Measurements from ENCODE around the gene LRRC42.
A peak's percentile ranks its signal among the peaks of the same experiment; 100 is the strongest.
"Not testable (repeated sequence)": the region's sequence is repeated elsewhere in the genome, so short reads cannot be mapped to it uniquely, and the experiment has no call there.

LRRC42 gene

DNA sequence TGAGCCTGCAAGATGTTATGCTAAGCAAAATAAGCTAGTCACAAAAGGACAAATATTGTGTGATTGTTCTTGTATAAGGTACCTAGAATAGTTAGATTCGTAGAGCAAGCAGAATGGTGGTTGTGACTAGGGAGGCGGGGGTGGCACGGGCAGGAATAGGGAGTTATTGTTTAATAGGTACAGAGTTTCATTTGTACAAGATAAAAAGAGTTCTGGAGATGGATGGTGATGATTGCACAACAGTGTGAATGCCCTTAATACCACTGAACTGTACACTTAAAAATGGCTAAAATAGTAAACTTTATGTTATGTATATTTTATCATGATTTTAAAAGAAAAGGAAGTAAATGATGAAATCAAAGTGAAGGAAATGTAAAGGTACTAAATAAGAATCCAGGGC lies 20.6 kb downstream of the LRRC42 start:
- H3K9ac ChIP-seq (ENCODE audit: low read depth in 1 of 2, low read length in 2 of 2): no peak overlapping the region
- no peaks in the 10 kb centered on the region for H3K27me3 ChIP-seq (ENCODE audit: control insufficient read depth in 2 of 2, insufficient read depth in 2 of 2, low read length in 2 of 2)
- H3K36me3 ChIP-seq (ENCODE audit: control insufficient read depth in 2 of 2, insufficient read depth in 2 of 2, low read length in 2 of 2): peaks cover 17 to 41% of the 10 kb centered on the region in 2 donors
- no peak overlapping the region for H3K27ac ChIP-seq (ENCODE audit: low read depth in 2 of 2, low read length in 2 of 2)
- H3K4me1 ChIP-seq (ENCODE audit: control insufficient read depth in 2 of 2, insufficient read depth in 2 of 2, low read length in 2 of 2): no peaks in the 10 kb centered on the region
- H3K4me3 ChIP-seq (ENCODE audit: low read length in 2 of 2): no peak overlapping the region
- no peaks in the 10 kb centered on the region for H3K9me3 ChIP-seq (ENCODE audit: control insufficient read depth in 2 of 2, low read length in 2 of 2)

DNA sequence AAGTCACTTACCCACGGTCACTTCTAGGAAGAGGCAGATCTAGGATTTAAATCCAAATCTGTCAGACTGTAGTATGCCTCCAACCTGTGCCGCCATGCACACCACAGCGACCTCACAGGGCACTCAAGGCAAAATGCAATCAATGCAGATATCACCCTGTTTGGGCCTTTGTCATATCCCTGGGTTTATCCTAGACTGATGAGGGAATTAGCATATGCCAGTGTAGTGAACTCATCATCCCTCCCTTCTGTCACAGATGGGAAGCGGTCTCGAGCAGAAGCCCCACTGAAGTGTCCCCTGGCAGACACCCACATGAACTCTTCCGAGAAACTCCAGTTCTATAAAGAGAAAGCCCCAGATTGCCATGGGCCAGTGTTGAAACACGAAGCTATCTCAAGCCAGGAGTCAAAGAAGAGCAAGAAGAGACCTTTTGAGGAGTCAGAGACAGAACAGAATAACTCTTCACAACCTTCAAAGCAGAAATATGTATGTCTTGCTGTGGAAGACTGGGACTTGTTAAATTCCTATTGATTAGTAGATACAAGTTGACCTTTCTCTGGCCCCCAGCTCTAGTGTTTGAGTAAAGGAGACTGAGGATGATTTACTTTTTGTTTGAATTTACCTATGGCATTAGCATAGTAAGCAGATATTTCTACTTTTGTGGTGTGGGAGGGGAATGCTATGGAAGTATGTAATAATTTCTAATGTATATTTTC lies 21.4 kb downstream of the LRRC42 start:
- Histone ChIP-seq H3K9ac (ENCODE audit: low read depth in 1 of 2, low read length in 2 of 2) (no peak overlapping the region), H3K36me3 (ENCODE audit: control insufficient read depth in 2 of 2, insufficient read depth in 2 of 2, low read length in 2 of 2) (peaks cover 13 to 33% of the 10 kb centered on the region in 2 donors), H3K27me3 (ENCODE audit: control insufficient read depth in 2 of 2, insufficient read depth in 2 of 2, low read length in 2 of 2) (no peaks in the 10 kb centered on the region), H3K4me3 (ENCODE audit: low read length in 2 of 2) (no peak overlapping the region), H3K9me3 (ENCODE audit: control insufficient read depth in 2 of 2, low read length in 2 of 2) (no peaks in the 10 kb centered on the region), H3K4me1 (ENCODE audit: control insufficient read depth in 2 of 2, insufficient read depth in 2 of 2, low read length in 2 of 2) (no peaks in the 10 kb centered on the region), H3K27ac (ENCODE audit: low read depth in 2 of 2, low read length in 2 of 2) (no peak overlapping the region)

DNA sequence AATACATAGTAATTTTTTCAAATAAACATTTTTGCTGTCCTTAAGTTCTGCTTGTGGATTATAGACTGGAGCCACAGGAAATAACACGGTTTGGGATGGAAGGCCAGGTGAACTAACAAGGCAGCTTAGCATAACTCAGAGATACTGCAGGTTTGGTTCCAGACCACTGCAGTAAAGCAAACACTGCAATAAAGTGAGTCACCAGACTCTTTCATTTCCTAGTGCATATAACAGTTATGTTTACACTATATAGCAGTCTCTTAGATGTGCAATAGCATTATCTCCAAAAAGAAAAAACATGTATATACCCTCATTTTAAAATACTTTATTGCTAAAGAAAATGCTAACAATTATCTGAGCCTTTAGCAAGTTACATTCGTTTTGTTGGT lies 22.0 kb downstream of the LRRC42 start:
- Histone ChIP-seq H3K27ac (ENCODE audit: low read depth in 2 of 2, low read length in 2 of 2) (no peak overlapping the region), H3K4me1 (ENCODE audit: control insufficient read depth in 2 of 2, insufficient read depth in 2 of 2, low read length in 2 of 2) (no peaks in the 10 kb centered on the region), H3K9ac (ENCODE audit: low read depth in 1 of 2, low read length in 2 of 2) (no peak overlapping the region), H3K36me3 (ENCODE audit: control insufficient read depth in 2 of 2, insufficient read depth in 2 of 2, low read length in 2 of 2) (peaks cover 12 to 28% of the 10 kb centered on the region in 2 donors), H3K9me3 (ENCODE audit: control insufficient read depth in 2 of 2, low read length in 2 of 2) (no peaks in the 10 kb centered on the region), H3K4me3 (ENCODE audit: low read length in 2 of 2) (no peak overlapping the region), H3K27me3 (ENCODE audit: control insufficient read depth in 2 of 2, insufficient read depth in 2 of 2, low read length in 2 of 2) (no peaks in the 10 kb centered on the region)

DNA sequence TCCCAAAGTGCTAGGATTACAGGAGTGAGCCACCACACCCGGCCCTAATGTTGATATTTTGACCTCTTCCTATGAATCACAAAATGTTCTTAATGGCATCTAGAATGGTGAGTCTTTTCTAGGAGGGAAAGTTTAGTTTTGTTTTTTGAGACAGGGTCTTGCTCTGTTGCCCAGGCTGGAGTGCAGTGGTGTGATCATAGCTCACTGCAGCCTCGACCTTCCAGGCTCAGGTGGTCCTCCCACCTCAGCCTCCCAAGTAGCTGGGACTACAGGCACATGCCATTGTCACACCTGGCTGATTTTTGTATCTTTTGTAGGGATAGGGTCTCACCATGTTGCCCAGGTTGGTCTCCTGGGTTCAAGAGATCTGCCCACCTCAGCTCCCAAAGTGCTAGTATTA lies 23.2 kb downstream of the LRRC42 start:
- not testable (repeated sequence) for H3K27me3 ChIP-seq (ENCODE audit: control insufficient read depth in 2 of 2, insufficient read depth in 2 of 2, low read length in 2 of 2); H3K9me3 ChIP-seq (ENCODE audit: control insufficient read depth in 2 of 2, low read length in 2 of 2); H3K27ac ChIP-seq (ENCODE audit: low read depth in 2 of 2, low read length in 2 of 2); H3K4me1 ChIP-seq (ENCODE audit: control insufficient read depth in 2 of 2, insufficient read depth in 2 of 2, low read length in 2 of 2); H3K9ac ChIP-seq (ENCODE audit: low read depth in 1 of 2, low read length in 2 of 2); H3K4me3 ChIP-seq (ENCODE audit: low read length in 2 of 2)
- peaks cover 8 to 25% of the 10 kb centered on the region in 2 donors for H3K36me3 ChIP-seq (ENCODE audit: control insufficient read depth in 2 of 2, insufficient read depth in 2 of 2, low read length in 2 of 2)

DNA sequence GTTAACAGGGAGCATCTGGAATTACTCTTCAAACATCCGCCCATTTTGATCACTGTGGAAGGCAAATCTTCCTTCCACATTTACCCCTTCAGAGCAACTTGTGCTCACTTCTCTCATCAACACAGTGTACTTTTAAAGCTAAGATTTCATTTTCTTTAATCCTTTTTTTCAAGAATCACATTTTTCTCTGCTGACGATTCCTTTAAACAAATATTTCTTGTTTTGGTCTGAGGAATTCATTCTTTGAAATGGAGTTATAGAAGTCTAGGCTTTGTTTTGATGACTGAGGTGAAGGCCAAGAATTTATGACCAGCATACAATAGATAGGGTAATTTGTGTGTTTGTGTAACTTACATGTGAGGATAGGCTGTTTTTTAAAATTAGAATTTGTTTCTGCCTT lies 25.6 kb downstream of the LRRC42 start:
- H3K36me3 ChIP-seq (ENCODE audit: control insufficient read depth in 2 of 2, insufficient read depth in 2 of 2, low read length in 2 of 2): peaks cover 8 to 18% of the 10 kb centered on the region in 2 donors
- H3K4me3 ChIP-seq (ENCODE audit: low read length in 2 of 2): no peak overlapping the region
- no peaks in the 10 kb centered on the region for H3K27me3 ChIP-seq (ENCODE audit: control insufficient read depth in 2 of 2, insufficient read depth in 2 of 2, low read length in 2 of 2)
- H3K9ac ChIP-seq (ENCODE audit: low read depth in 1 of 2, low read length in 2 of 2): no peak overlapping the region
- no peaks in the 10 kb centered on the region for H3K4me1 ChIP-seq (ENCODE audit: control insufficient read depth in 2 of 2, insufficient read depth in 2 of 2, low read length in 2 of 2)
- no peak overlapping the region for H3K27ac ChIP-seq (ENCODE audit: low read depth in 2 of 2, low read length in 2 of 2)
- no peaks in the 10 kb centered on the region for H3K9me3 ChIP-seq (ENCODE audit: control insufficient read depth in 2 of 2, low read length in 2 of 2)

DNA sequence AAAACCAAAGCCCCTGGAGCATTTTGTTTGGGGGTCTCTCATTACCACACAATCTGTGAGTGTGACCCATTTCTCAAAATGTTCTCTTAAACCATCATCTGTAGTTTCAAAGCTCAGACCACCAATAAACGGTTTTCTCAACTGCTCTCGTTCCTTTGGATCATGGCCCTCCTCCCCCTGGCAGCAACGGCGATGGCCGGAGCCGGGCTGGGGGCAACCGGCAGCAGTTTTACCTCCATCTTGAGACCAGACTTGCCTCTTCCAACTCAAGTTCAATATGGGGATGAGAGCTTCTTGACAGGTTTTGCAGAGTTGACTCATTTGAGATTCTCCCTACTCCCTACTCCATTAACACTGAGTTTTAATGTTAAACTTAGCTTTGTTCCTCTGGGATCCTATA lies 29.7 kb downstream of the LRRC42 start:
- Histone ChIP-seq H3K9me3 (ENCODE audit: control insufficient read depth in 2 of 2, low read length in 2 of 2) (no peaks in the 10 kb centered on the region), H3K27ac (ENCODE audit: low read depth in 2 of 2, low read length in 2 of 2) (no peak overlapping the region), H3K4me3 (ENCODE audit: low read length in 2 of 2) (no peak overlapping the region), H3K4me1 (ENCODE audit: control insufficient read depth in 2 of 2, insufficient read depth in 2 of 2, low read length in 2 of 2) (no peaks in the 10 kb centered on the region), H3K36me3 (ENCODE audit: control insufficient read depth in 2 of 2, insufficient read depth in 2 of 2, low read length in 2 of 2) (no peaks in the 10 kb centered on the region), H3K9ac (ENCODE audit: low read depth in 1 of 2, low read length in 2 of 2) (no peak overlapping the region), H3K27me3 (ENCODE audit: control insufficient read depth in 2 of 2, insufficient read depth in 2 of 2, low read length in 2 of 2) (no peaks in the 10 kb centered on the region)

DNA sequence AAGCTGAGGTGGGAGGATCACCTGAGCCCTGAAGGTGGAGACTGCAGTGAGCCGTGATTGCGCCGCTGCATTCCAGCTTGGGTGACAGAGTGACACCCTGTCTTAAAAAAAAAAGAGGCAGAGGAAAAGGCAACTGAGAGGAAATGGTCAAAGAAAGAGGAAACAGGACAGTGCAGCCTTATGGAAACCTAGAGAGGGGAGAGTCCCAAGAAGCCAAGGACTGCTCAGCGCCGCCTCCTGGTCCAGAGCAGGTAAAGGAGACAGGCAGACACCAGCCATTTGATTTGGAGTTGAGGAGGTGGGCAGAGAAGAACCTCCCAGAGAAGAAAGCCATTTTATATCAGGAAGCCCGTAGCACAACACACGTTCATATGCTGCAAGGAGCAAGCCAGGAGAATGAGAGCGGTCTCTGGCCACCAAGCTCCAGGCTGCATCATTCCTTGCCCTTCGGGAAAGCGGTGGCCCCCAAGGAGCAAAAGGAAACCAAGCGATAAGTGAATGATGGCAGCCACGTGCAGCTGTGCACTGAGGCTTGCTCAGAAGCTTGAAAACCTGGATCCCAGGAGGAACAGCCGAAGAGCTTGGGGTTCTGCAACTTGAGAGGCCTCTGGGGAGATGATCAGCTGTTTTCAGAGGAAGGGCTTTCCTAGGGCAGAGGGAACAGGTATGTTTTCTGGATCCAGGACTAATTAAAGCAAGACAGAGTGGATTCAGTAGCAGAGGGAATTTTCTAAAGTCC lies 33.7 kb downstream of the LRRC42 start:
- Histone ChIP-seq H3K4me3 (ENCODE audit: low read length in 2 of 2) (no peak overlapping the region), H3K4me1 (ENCODE audit: control insufficient read depth in 2 of 2, insufficient read depth in 2 of 2, low read length in 2 of 2) (peaks cover 0 to 5% of the 10 kb centered on the region in 2 donors), H3K27me3 (ENCODE audit: control insufficient read depth in 2 of 2, insufficient read depth in 2 of 2, low read length in 2 of 2) (no peaks in the 10 kb centered on the region), H3K9me3 (ENCODE audit: control insufficient read depth in 2 of 2, low read length in 2 of 2) (no peaks in the 10 kb centered on the region), H3K36me3 (ENCODE audit: control insufficient read depth in 2 of 2, insufficient read depth in 2 of 2, low read length in 2 of 2) (no peaks in the 10 kb centered on the region), H3K9ac (ENCODE audit: low read depth in 1 of 2, low read length in 2 of 2) (no peak overlapping the region), H3K27ac (ENCODE audit: low read depth in 2 of 2, low read length in 2 of 2) (no peak overlapping the region)

DNA sequence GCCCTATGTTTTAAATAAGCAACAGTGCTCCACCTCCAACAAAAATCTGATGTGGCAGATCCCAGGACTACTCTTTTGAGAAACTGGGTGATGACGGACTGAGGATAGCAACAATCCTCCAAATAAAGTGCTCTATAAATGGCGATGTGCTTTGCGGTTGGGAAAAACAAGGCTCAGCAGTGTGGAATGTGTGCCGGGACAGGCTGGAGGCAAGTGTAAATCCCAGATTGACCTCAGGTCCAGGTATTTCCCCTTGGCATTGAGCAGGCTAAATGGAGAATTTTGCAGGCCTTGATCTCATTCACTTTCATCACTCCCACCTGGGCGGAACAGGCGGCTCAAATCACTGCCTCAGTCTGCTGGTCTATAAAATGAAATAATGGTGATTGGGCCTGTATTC lies 35.1 kb downstream of the LRRC42 start:
- H3K27ac ChIP-seq (ENCODE audit: low read depth in 2 of 2, low read length in 2 of 2): no peak overlapping the region
- H3K9ac ChIP-seq (ENCODE audit: low read depth in 1 of 2, low read length in 2 of 2): no peak overlapping the region
- no peak overlapping the region for H3K4me3 ChIP-seq (ENCODE audit: low read length in 2 of 2)
- H3K4me1 ChIP-seq (ENCODE audit: control insufficient read depth in 2 of 2, insufficient read depth in 2 of 2, low read length in 2 of 2): peaks cover 0 to 5% of the 10 kb centered on the region in 2 donors
- no peaks in the 10 kb centered on the region for H3K36me3 ChIP-seq (ENCODE audit: control insufficient read depth in 2 of 2, insufficient read depth in 2 of 2, low read length in 2 of 2)
- no peaks in the 10 kb centered on the region for H3K27me3 ChIP-seq (ENCODE audit: control insufficient read depth in 2 of 2, insufficient read depth in 2 of 2, low read length in 2 of 2)
- H3K9me3 ChIP-seq (ENCODE audit: control insufficient read depth in 2 of 2, low read length in 2 of 2): no peaks in the 10 kb centered on the region

DNA sequence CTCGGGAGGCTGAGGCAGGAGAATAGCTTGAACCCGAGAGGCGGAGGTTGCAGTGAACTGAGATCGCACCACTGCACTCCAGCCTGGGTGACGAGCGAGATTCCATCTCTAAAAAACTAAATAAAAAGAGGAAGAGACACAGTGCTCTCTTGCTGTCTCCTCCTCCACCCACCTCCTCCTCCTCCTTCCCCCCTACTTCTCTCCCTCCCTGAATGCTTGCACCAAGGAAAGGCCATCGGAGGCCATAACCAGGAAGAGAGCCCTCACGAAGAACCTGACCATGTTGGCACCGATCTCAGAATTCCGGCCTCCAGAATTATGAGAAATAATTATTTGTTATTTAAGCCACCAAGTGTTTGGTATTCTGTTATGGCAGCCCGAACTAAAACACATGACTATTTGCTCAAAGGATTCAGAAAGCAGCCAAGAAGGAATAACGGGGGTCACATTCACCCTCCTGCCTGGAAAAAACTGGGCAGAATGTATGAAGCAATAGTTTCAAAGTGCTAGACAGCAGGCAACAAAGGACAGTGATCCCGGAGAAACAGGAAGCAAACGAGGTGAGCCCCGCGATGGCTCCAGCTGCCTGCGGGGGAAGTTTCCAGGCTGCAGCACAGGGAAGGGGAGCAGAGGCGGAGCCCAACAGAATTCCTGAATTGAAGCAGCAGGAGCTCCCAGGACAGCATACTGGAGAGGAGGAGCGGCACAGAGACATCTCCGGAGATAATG lies 36.0 kb downstream of the LRRC42 start:
- H3K27ac ChIP-seq (ENCODE audit: low read depth in 2 of 2, low read length in 2 of 2): no peak overlapping the region
- no peak overlapping the region for H3K9ac ChIP-seq (ENCODE audit: low read depth in 1 of 2, low read length in 2 of 2)
- peaks cover 0 to 5% of the 10 kb centered on the region in 2 donors for H3K4me1 ChIP-seq (ENCODE audit: control insufficient read depth in 2 of 2, insufficient read depth in 2 of 2, low read length in 2 of 2)
- no peaks in the 10 kb centered on the region for H3K36me3 ChIP-seq (ENCODE audit: control insufficient read depth in 2 of 2, insufficient read depth in 2 of 2, low read length in 2 of 2)
- no peaks in the 10 kb centered on the region for H3K9me3 ChIP-seq (ENCODE audit: control insufficient read depth in 2 of 2, low read length in 2 of 2)
- H3K4me3 ChIP-seq (ENCODE audit: low read length in 2 of 2): peak overlapping the region; percentile 40 to 69
- H3K27me3 ChIP-seq (ENCODE audit: control insufficient read depth in 2 of 2, insufficient read depth in 2 of 2, low read length in 2 of 2): no peaks in the 10 kb centered on the region

DNA sequence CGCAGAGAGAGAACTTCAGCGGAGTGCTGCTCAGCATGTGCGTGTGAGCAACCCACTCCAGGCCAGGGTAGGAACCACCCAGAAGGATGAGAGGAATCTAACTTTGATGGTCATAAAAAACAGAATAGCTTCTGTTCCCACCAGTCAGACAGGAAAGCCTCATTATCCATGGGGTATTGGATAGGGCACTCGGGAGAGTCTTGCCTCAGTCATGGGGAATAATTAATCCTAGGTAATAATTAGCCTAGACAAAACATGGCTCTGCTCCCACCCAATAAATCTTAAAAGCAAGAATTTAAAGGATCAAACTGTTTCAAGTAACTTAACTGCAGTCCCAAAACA lies 36.6 kb downstream of the LRRC42 start:
- H3K36me3 ChIP-seq (ENCODE audit: control insufficient read depth in 2 of 2, insufficient read depth in 2 of 2, low read length in 2 of 2): no peaks in the 10 kb centered on the region
- no peaks in the 10 kb centered on the region for H3K9me3 ChIP-seq (ENCODE audit: control insufficient read depth in 2 of 2, low read length in 2 of 2)
- peak overlapping the region; percentile 40 to 69 for H3K4me3 ChIP-seq (ENCODE audit: low read length in 2 of 2)
- no peaks in the 10 kb centered on the region for H3K27me3 ChIP-seq (ENCODE audit: control insufficient read depth in 2 of 2, insufficient read depth in 2 of 2, low read length in 2 of 2)
- peaks cover 0 to 5% of the 10 kb centered on the region in 2 donors for H3K4me1 ChIP-seq (ENCODE audit: control insufficient read depth in 2 of 2, insufficient read depth in 2 of 2, low read length in 2 of 2)
- no peak overlapping the region for H3K27ac ChIP-seq (ENCODE audit: low read depth in 2 of 2, low read length in 2 of 2)
- H3K9ac ChIP-seq (ENCODE audit: low read depth in 1 of 2, low read length in 2 of 2): no peak overlapping the region
